22Rv1 (cell line): ENCODE data around the gene JPH3.

Experiments used
- H3K27ac ChIP-seq: fragments of 450-650 bp; 2 replicates; pipeline ENCODE4 v1.5.1; 2017
- ZFX ChIP-seq: fragments of 450-650 bp; IDR thresholded peaks from 2 replicates; pipeline ENCODE4 v1.6.1; 2017; ENCODE audit warnings: antibody characterized with exemption, borderline replicate concordance
- TF ChIP-seq, protein P1 (sequence below): fragments of 450-650 bp; IDR thresholded peaks from 2 replicates; pipeline ENCODE4 v1.5.1; 2017; ENCODE audit warnings: mild to moderate bottlenecking

JPH3 gene

GRCh38 chr16:87698241-87698640 is 95.9 kb downstream of the JPH3 start:
- no peak for TF ChIP-seq ZFX
- TF ChIP-seq, protein P1, sequence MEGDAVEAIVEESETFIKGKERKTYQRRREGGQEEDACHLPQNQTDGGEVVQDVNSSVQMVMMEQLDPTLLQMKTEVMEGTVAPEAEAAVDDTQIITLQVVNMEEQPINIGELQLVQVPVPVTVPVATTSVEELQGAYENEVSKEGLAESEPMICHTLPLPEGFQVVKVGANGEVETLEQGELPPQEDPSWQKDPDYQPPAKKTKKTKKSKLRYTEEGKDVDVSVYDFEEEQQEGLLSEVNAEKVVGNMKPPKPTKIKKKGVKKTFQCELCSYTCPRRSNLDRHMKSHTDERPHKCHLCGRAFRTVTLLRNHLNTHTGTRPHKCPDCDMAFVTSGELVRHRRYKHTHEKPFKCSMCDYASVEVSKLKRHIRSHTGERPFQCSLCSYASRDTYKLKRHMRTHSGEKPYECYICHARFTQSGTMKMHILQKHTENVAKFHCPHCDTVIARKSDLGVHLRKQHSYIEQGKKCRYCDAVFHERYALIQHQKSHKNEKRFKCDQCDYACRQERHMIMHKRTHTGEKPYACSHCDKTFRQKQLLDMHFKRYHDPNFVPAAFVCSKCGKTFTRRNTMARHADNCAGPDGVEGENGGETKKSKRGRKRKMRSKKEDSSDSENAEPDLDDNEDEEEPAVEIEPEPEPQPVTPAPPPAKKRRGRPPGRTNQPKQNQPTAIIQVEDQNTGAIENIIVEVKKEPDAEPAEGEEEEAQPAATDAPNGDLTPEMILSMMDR: no peak
- H3K27ac ChIP-seq: no peak overlapping the region

GRCh38 chr16:87698676-87699199 is 96.4 kb downstream of the JPH3 start:
- TF ChIP-seq ZFX: no peak
- TF ChIP-seq, protein P1: no peak
- no peak overlapping the region for H3K27ac ChIP-seq

DNA sequence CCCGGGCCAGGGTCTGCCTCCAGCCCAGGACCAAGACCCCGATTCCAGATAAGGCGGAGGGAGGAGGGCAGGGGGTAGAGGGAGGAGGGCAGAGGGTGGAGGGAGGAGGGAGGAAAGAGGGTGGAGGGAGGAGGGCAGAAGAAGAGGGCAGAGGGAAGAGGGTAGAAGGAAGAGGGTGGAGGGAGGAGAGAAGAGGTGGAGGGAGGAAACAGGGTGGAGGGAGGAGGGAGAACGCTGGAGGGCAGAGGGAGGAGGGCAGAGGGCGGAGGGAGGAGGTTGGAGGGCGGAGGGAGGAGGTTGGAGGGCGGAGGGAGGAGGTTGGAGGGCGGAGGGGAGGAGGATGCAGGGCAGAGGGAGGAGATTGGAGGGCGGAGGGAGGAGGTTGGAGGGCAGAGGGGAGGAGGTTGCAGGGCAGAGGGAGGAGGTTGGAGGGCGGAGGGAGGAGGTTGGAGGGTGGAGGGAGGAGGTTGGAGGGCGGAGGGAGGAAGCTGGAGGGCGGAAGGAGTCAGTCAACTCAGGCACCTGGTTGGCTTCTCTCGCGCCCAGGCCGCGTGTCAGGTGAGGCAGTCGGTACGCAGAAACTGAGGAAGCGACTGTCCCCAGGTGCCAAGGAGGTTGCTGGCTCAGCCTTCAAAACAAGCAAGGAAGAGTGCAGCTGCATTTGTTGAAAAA is 98.2 kb downstream of the JPH3 start:
- TF ChIP-seq ZFX: no peak
- TF ChIP-seq, protein P1: no peak
- H3K27ac ChIP-seq: no peak overlapping the region

DNA sequence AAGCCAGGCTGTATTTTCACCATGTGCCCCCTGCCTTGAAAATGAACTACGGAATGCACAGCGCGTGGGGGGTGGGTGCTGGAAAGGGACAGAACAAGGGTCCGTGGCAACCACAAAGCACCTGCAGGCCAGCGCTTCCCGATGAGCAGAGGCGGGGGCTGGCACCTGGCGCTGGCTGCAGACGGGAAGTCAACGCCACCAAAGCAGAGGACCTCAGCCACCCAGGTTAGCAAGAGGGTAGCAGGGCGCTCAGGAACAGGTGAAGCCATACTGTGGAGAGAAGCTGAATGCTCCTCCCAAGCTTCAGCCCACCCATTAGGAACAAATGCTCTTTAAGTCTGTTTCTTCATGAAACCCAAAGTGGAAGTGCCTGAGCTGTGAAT is 98.8 kb downstream of the JPH3 start:
- H3K27ac ChIP-seq: no peak overlapping the region

DNA sequence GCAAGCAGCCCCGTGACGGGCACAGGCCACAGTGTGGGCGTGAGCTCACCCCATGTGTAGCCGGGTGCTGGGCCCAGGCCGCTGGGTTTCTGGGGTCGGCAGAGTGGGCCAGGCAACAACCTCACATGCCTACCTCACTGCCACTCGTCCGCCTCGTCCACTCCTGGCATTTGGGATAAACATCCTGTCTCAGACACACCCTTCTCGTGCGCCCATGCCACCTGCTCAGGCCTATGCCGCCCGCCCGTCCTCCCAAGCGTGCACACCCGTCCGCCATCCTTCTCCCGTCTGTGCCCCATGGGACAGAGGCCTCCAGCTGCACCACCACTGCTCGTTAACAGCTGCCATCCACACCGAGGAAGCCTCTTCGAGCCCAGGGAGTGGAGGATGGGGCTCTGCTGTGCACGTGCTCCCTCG is 99.2 kb downstream of the JPH3 start:
- TF ChIP-seq ZFX: no peak
- TF ChIP-seq, protein P1: no peak
- H3K27ac ChIP-seq: no peak overlapping the region

More for the DNA sequence above, 98.8 kb downstream of the JPH3 start:
- TF ChIP-seq ZFX: no peak
- TF ChIP-seq, protein P1: no peak

DNA sequence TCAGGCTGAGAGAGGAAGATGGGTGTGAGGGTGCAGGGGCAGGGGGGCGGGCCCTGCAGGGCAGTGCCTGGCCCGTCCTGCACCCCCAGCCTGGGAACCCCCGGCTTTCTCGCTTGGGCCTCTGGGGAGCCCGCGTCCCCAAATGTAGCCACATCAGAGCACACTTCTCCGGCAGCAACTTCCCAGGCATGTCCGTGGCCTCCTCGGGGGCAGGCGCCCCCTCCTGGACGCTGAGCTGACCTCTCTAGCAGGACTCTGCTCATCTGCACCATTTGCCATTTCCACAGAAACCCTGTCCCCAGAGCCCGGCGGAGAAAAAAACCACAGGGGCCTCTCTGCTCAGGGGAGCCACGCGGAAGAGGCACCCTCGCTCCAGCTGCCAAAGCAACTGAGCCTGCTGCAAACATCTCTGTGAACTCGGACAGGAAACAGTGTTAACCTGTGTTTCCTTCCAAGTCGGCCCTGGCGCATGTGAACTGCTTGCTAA is 100.1 kb downstream of the JPH3 start:
- TF ChIP-seq, protein P1: peak; percentile 71
- TF ChIP-seq ZFX: no peak
- no peak overlapping the region for H3K27ac ChIP-seq

GRCh38 chr16:87703071-87703470 is 100.8 kb downstream of the JPH3 start:
- no peak overlapping the region for H3K27ac ChIP-seq
- no peak for TF ChIP-seq ZFX
- TF ChIP-seq, protein P1: no peak
